ENCODE results near the gene SLC38A9.
"Not testable (repeated sequence)": the region's sequence is repeated elsewhere in the genome, so short reads cannot be mapped to it uniquely, and the experiment has no call there.

SLC38A9 gene

DNA sequence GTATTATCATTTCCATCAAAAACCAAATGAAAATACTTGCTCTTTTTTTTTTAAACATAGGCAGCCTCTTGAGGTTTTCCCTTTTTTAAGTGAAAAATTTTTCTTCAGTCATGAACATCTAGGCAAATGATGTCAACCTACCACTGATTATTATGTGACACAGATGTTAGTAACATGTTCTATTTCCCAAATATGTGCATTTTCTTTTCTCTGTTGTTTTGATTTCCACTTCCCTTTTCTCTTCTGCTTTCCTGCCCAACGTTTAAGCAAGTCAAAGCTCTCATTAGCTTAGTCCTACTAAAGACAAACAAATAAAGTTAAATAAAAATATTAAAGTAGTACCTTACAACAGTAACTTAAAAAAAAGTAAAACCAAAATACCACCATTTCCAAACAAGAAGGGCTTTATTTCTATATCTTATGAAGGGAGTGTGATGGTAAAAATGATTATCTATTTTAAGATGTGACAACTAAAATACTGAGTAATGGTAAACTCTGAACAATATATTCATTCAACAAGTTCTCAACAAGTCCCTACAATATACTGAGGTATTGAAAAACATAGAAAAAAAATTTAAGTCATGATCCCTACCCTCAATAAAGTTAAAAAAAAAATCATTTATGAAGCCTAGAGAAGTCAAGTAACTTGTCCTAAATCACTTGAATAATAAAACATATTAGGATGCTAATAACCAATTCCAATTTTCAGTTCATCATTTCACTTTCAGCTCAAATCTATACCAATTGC is 9.4 kb downstream of the SLC38A9 start:
- no peak for DNase-seq

DNA sequence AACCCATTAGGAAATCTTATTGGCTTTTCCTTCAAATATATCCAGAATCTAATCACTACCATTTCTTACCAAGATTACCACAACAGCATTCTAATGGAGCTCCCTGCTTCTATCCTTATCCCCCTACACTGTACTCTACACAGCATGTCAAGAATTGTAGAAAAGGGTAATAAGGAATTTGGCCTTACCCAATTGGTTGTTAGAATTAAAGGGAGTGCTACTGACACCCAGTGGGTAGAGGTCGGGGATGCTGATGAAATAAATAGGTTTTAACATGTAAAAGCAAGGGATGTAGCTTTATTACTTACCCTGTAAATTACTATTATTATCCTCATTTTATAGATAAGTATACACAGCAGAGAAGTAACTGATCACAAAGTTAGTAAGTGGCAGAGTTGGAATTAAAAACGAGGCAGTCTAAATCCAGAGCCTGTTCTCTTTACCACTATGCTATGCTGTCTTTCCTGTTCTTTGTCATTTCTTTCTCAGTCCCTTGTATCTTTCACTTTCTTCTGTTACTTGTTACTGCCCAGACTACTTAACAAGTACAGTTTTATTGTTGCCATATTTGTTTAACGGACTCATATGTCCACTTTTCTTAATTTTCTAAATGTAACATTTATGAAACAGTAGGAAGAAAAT is 10.5 kb downstream of the SLC38A9 start:
- no peak for DNase-seq

DNA sequence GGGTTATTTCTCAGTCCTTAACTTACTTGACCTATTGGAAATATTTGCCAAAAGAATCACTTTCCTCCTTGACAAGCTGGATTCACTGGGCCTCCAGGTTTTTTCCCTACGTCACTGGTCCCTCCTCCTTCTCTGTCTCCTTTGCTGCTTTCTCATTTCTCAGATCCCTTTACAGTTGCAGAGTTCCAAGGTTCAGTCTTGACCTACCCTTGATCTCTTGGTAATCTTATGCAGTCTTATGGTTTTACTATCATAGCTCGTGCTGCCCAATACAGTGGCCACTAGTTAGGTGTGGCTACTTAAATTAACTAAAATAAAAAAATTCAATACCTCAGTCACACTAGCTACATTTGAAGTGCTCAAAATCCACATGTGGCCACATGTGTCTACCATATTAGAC is 11.4 kb downstream of the SLC38A9 start:
- no peak for DNase-seq

DNA sequence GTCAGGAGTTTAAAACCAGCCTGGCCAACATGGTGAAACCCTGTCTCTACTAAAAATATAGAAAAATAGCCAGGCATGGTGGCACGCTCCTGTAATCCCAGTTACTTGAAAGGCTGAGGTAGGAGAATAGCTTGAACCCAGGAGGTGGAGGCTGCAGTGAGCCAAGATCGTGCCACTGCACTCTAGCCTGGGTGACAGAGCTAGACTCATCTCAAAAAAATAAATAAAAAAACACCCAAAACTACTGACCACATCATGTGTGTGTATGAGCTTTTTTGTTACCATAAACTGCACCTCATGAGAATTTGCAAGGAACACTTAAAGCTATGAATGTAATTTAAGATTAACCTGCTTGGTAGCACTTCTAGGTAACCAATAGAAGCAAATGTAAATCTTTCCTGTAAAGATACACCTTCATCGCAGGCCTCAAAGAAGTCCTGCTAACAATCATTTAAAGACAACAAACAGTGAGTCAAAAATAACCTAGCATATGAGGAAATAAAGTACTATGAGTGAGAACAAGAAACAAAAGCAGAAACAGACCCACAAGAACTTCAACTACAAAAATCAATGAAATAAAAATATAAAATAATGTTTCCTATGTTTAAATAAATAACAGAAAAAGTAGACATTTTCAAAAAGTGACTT is 13.0 kb downstream of the SLC38A9 start:
- DNase-seq: no peak

DNA sequence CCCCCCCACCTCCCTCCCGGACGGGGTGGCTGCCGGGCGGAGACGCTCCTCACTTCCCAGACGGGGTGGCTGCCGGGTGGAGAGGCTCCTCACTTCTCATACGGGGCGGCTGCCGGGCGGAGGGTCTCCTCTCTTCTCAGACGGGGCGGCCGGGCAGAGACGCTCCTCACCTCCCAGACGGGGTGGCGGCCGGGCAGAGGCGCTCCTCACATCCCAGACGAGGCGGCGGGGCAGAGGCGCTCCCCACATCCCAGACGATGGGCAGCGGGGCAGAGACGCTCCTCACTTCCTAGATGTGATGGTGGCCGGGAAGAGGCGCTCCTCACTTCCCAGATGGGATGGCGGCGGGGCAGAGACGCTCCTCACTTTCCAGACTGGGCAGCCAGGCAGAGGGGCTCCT is 15.4 kb downstream of the SLC38A9 start:
- not testable (repeated sequence) for DNase-seq

DNA sequence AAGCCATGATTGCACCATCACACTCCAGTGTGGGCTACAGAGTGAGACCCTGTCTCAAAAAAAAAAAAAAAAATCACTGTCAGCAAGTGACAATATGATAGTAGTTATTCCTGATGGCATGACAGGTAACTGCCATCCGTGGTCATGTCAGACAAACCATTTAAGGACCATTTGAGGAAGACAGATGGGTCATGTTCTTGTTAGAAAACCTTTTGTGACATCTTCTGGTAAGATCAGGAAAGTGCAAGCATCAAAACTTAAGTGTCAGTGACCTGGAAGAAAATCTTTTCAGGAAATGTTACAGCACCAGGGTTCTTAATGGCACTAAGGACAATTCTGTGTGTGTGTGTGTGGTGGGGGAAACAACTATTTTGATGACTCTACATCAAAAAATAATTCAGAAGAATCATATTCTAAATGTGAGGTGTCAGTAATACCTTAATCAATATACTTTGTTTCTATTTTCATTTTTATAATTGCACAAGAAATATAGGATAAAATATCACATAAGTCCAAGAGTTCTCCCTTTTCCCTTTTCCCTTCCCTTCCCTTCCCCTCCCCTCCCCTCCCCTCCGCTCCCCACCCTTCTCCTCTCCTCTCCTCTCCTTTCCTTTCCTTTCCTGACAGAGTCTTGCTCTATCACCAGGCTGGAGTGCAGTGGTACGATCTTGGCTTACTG is 17.8 kb downstream of the SLC38A9 start:
- DNase-seq: no peak

DNA sequence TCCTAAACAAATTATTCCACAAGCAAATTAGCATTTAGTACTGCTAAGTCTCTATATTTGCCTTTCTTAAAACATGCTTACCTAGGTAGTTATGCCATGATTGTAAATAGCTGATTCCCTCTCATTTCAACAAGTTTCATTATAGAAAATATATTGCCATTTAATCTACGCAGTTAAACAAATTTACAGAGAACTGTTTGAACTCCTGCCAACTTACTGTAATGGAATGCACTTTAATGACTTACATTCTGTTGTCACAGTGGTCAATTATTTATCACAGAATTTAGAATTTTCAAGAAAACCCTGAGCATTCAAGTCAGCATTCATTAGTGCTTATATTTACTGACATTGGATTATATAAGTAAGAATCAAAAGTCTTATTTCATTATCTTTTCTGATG is 19.6 kb downstream of the SLC38A9 start:
- no peak for DNase-seq

DNA sequence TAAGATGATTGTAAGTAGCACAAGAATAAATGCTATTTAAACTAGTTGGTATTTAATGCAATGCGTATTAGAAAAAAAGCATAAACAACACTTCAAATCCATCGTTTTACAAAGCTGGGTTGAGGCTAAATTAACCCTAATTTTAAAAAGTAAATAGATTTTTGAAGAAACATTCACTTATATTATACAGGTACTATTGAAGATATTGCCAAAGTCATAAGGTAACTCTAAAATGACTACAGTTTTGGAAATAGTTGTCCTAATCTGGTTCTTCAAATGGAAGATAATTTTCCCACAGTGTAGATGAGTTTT is 20.1 kb downstream of the SLC38A9 start:
- no peak for DNase-seq

DNA sequence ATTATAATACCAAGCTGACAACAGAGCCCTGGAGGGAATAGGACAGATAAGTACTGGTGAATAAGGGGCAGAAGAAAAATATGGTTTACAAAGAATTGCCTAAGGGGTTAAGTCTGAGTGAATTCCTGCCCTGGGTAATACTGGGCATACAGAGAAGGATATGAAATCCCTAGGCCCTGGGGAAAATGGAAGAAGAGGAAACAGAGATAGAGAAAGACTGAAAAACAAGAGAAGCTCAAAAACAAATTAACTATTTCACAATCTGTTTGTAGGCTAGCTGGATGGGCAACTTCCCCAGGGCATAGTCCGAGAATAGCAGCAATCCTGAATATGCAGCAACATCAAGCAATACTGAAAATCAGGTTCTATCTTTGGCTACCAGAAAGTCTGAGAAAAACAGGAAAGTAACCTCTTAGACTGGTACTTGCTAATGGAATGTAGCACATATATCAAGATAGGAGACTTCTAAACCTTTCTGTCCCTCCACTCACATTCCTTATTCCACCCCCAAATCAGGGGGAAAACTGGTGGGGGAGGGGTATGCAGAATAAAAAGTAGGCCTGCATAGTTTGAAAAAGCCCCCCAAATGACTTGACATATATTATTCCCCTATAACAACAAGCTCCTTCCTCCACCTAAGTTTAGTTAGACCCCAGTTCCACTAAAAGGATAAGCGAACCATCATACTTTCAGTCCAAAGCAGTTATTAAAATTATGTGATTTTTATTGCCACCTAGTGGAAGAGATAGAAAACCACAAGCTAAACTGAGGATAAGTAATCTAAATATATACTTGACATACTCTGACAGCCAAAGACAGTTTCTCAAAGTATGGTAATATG is 20.6 kb downstream of the SLC38A9 start:
- DNase-seq: peak in 3 of 6 experiments; percentile 35 to 57 (median 50)

DNA sequence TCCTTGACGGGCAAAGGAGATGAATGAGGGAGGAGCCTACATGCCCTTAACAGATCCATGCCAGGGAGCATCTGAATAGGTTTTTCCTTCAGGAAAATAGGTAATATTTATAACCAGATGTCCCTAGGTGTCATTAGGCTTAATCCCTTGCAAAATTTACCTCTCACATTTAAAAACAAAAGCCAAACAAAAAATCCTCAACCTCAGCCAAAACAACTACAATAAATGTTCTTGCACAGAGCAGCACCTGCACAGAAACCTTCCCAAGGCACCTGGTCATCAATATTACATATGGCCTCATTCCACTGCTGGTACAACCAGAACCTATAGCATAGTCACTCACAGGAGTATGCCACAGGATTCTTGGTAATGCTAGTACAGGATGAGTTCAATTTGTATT is 30.1 kb downstream of the SLC38A9 start:
- DNase-seq: no peak

DNA sequence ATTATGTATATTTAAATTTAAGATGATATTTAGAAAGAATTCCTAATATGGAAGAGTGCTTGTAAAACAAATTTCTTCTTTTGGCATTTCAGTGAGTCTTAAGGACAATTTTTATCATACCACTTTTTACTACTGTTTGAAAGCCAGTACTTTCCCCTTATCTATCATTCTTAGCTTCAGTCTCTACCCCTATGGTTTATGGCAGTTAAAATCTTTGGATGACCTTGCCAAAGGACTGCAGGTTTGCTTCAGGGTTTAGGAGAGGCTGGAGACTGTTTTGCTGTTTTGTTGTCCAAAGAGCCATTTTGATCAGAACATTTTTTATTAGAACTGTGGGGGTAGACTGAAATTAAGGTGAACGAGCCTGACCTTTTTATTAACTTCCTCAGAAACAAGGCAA is 30.8 kb downstream of the SLC38A9 start:
- DNase-seq: no peak

DNA sequence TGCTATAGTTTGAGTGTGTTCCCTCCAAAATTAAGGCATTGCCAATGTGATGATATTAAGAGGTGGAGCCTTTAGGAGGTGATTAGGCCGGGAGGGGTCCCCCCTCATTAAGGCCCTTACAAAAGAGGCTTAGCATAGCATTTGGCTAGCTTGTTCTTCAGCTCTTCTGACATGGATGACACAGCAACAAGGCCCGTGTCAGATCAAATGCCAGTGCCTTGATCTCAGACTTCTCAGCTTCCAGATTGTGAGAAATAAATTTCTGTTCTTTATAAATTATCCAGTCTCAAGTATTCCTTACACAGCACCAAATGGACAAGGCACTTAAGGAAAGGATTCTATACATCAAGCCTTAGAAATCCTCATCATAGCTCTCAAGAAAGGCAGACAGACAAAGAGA is 31.8 kb downstream of the SLC38A9 start:
- DNase-seq: no peak

DNA sequence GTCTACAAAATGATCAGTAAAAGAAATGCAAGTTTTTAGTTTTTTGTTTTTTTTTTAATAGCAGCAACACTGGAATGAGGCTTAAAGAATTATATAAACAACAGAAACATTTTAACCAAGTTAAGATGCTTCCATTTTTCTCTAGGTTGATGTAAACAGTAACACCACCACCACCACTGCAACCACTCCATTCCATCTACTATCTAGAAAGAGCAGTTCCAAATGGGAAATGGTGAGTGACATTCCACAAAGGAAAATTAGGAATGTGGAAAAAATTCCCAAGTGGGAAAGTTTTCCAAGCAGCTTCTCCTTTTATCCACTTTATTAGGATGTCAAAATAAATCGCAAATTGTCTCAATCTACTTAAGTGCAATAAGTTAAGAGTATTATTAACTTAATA is 32.6 kb downstream of the SLC38A9 start:
- DNase-seq: no peak

DNA sequence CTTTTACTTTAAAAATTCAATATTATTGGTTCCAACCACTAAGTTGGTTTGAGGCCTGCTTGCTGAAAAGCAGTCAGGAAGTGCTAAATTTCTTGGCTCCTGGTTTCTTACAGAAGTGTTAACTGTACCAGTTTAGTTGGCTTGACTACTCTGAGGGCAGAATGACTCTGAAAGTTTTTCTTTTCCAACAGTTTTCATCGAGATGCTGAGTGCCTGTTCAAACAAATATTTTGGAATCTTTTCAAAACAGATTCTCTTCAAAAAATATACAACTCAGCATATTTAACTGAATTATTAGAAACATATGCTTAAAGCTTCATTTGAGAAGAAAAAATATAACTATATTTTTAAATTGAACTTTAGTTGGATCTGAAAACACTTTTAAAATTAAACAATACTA is 37.0 kb downstream of the SLC38A9 start:
- no peak for DNase-seq

DNA sequence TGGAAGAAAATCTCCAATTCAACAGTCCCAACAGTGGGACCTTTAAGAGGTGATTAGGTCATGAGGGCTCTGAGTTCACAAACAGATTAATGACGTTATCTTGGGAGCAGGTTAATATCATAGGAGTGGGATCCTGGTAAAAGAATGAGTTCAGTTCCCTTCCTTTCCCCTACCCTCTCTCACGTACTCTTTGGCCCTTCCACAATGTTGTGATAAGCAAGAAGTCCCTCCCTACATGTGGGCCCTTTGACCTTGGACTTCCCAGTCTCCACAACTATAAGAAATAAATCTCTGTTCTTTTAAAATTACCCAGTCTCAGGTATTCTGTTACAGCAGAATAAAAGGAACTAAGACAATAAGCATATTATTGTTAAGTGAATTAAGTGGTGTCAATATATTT is 37.8 kb downstream of the SLC38A9 start:
- no peak for DNase-seq

DNA sequence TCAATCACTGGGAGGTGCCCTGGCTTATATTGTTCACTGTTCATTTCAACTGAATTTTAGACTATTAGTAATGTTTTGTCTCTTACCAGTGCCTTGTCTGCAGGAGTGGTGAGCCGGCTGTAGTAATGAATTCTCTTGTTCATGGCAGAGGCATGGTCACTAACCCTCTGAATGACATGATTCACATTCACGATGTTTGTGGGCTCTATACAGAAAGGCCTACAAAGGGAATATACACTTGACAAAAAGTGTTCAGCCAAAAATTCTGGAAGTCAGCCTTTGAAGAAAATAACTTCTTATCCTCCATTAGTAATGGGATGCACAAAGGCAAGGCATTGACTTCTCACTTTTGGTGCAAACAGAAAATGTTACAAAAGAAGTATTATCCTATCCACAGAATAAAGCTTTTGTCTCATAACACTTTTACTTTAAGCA is 39.6 kb downstream of the SLC38A9 start:
- no peak for DNase-seq

DNA sequence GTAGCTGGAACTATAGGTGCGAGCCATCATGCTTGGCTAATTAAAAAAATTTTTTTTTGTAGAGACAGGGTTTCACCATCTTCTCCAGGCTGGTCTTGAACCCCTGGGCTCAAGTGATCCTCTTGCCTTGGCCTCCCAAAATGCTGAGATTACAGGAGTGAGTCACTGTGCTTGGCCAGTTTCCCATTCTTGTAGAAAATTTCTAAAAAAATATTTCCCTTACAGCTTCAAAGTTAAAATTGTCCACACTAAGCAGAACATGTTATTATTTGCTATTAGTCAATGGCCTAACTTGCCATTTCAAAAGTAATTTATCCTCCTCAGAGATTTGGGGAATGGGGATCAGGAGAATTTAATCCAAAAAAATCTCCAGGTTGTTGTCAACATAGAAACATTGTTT is 40.1 kb downstream of the SLC38A9 start:
- no peak for DNase-seq

DNA sequence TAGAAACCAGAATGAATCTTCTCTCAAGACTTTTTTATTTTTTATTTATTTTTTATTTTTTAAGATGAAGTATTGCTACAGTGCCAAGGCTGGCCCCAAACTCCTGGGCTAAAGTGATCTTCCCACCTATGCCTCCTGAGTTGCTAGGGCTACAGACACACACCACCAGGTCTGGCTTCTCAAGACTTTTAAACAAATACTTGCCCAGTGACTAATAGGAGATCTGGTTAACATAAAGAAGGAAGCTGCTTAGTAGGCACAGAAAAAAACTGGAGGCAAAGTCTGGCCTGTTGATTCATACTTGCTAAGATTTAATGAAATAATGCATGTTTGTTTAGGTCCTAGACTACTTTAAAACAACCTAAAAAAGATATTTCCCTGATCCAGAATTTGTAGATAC is 43.8 kb downstream of the SLC38A9 start:
- DNase-seq: no peak

DNA sequence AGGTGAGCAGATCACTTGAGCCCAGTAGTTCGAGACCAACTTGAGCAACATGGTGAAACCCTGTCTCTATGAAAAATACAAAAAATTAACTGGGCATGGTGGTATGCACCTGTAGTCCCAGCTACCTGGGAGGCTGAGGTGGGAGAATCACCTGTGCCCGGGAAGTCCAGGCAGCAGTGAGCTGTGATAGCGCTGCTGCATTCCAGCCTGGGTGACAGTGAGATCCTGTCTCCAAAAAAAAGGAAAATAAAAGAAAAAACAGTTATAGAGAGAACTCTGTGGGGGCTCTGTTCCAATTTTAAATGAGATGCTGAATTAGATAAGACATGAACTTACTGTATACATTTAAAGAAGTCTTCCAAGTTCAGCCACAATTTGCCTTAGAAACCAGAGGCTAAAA is 44.2 kb downstream of the SLC38A9 start:
- DNase-seq: no peak

DNA sequence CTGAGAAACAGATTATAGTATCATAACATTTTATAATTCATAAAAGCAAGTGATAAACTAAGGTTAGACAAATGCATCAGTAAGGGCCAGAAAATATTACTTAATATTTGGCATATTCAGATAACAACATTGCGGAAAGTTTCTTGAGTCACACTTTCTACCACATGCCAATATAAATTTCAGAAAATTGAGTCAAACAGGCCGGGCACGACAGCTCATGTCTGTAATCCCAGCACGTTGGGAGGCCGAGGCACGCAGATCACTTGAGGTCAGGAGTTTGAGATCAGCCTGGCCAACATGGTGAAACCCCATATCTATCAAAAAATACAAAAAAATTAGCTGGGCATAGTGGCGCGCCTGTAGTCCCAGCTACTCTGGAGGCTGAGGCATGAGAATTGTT is 47.1 kb downstream of the SLC38A9 start:
- DNase-seq: no peak

DNA sequence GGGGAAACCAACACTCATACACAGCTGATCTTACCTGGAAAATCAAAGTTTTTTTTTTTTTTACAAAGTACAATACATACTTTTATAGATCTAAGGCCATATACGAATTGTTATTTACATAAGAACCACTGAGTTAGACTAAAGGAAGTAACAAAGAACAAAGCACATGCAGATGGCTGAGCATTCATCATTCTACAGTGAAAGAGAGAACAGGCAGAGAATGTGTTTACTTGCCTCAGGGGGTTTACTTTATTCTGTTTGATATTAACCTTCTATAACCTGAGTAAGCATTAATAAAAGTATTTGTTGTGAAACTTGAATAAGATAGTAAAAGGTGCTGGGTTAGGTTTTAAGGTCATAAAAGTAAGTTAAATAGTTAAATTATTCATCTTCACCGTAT is 54.7 kb downstream of the SLC38A9 start:
- DNase-seq: no peak

DNA sequence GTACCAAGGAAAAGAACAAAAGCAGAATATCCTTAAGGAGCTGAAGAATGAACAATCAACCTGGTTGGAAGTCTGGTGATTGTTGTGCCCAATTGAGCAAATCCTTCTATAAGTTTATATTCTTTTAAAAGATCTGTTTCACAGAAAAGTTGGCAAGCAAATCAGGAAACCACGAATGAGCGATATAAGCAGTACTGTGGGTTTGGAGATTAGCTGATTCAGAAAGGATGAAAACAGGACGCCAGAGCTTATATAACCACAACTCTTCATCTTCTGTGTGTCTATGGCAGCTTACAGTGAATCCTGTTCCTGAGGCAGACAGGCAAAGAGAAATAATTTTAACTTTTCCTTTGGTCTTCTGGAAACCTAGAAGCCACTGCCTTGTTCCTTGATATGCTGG is 61.7 kb downstream of the SLC38A9 start:
- peak in 3 of 6 experiments; percentile 61 to 67 (median 62) for DNase-seq

DNA sequence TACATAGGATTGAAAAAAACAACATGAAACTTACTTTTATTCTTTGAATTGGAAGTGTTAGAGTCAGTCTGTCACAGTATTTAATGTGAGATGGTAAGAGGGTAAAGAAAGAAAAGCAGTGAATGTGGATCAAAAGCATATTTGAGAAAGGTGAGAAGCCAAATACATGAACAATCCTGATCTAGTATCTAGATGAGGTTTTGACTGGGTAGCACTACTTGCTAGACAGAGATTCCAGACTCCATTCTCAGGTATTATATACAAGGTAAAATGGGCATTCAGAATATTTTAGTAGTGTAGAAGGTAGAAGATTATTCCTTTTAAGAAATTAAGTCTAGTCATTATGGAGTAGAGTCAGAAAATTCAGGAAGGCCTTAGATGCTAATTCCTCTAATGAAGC is 62.2 kb downstream of the SLC38A9 start:
- no peak for DNase-seq

All from stimulated activated naive CD4-positive, alpha-beta T cell (primary cell).